HG02943 (cell line): ENCODE results near the gene FOXP3.
"Not testable (repeated sequence)": the region's sequence is repeated elsewhere in the genome, so short reads cannot be mapped to it uniquely, and the experiment has no call there.

Source experiments
- ATAC-seq: cut with Tn5 transposase; IDR thresholded peaks from one replicate; pipeline ENCODE4 v1.9.1; 2021; ENCODE audit warnings: mild to moderate bottlenecking, low read depth, moderate library complexity; ENCODE audit not compliant: unreplicated experiment

Gene FOXP3

GRCh38 chrX:49264460-49264859 is at the start of gene FOXP3:
FOXP3 (minus strand) TSS chrX:49264710; CDS start chrX:49258505, 6,205 bp downstream.
- no peak for ATAC-seq

GRCh38 chrX:49312176-49312575 is 47.7 kb upstream of the FOXP3 start:
- ATAC-seq: no peak

GRCh38 chrX:49310371-49310770 is 45.9 kb upstream of the FOXP3 start:
- ATAC-seq: no peak

- no peak for ATAC-seq
These were observed 45.0 kb upstream of the FOXP3 start for GRCh38 chrX:49309401-49309981.

- ATAC-seq: no peak
These were observed 44.2 kb upstream of the FOXP3 start for GRCh38 chrX:49308604-49309269.

GRCh38 chrX:49307775-49308174 is 43.3 kb upstream of the FOXP3 start:
- ATAC-seq: not testable (repeated sequence)

- ATAC-seq: no peak
These were observed 38.8 kb upstream of the FOXP3 start, which contains the start of gene GAGE10 for GRCh38 chrX:49303346-49303745. GAGE10 (plus strand) TSS chrX:49303646; CDS start chrX:49304860, 1,214 bp downstream.

- ATAC-seq: no peak
These were observed 36.2 kb upstream of the FOXP3 start for GRCh38 chrX:49300703-49301102.

GRCh38 chrX:49299293-49299692 is 34.8 kb upstream of the FOXP3 start:
- not testable (repeated sequence) for ATAC-seq

- no peak for ATAC-seq
These were observed 28.2 kb upstream of the FOXP3 start for GRCh38 chrX:49292400-49293362.

GRCh38 chrX:49291615-49292337 is 27.3 kb upstream of the FOXP3 start:
- no peak for ATAC-seq

GRCh38 chrX:49290215-49290614 is 25.7 kb upstream of the FOXP3 start:
- no peak for ATAC-seq

GRCh38 chrX:49287665-49288064 is 23.2 kb upstream of the FOXP3 start:
- no peak for ATAC-seq

- ATAC-seq: no peak
These were observed 22.1 kb upstream of the FOXP3 start for GRCh38 chrX:49286581-49286980.

GRCh38 chrX:49286136-49286535 is 21.6 kb upstream of the FOXP3 start:
- no peak for ATAC-seq

GRCh38 chrX:49284212-49284611 is 19.7 kb upstream of the FOXP3 start:
- ATAC-seq: no peak

- no peak for ATAC-seq
These were observed 18.1 kb upstream of the FOXP3 start for GRCh38 chrX:49282647-49283011.

GRCh38 chrX:49278081-49278480 is 13.6 kb upstream of the FOXP3 start:
- no peak for ATAC-seq

GRCh38 chrX:49277535-49277830 is 13.0 kb upstream of the FOXP3 start:
- no peak for ATAC-seq

GRCh38 chrX:49276671-49277534 is 12.4 kb upstream of the FOXP3 start:
- ATAC-seq: no peak
